ENCODE data around the gene UGGT1.
"Not testable (repeated sequence)": the region's sequence is repeated elsewhere in the genome, so short reads cannot be mapped to it uniquely, and the experiment has no call there.

Gene UGGT1

GRCh38 chr2:128198656-128199055 lies 107.7 kb downstream of the UGGT1 start:
- in situ Hi-C loops (cut with HindIII; ENCODE audit: low sequenced_read_pairs), result no loop called here
- DNase-seq (ENCODE audit: low read depth, low spot score), result no peak
- H3K4me3 ChIP-seq (ENCODE audit: low read depth, low read length), result no peak overlapping the region
- TF ChIP-seq CTCF (IDR thresholded peaks at IDR 0.05; ENCODE audit: low read depth, low read length), result no peak

GRCh38 chr2:128199141-128199540 lies 108.1 kb downstream of the UGGT1 start:
- no peak overlapping the region for H3K4me3 ChIP-seq (ENCODE audit: low read depth, low read length)
- in situ Hi-C loops (cut with HindIII; ENCODE audit: low sequenced_read_pairs), result no loop called here
- TF ChIP-seq CTCF (IDR thresholded peaks at IDR 0.05; ENCODE audit: low read depth, low read length), result no peak
- DNase-seq (ENCODE audit: low read depth, low spot score), result no peak

- in situ Hi-C loops (cut with HindIII; ENCODE audit: low sequenced_read_pairs), result no loop called here
Observed at GRCh38 chr2:128202791-128203190, 111.8 kb downstream of the UGGT1 start.

GRCh38 chr2:128206245-128206644 lies 115.2 kb downstream of the UGGT1 start:
- DNase-seq (ENCODE audit: low read depth, low spot score), result no peak
- H3K4me3 ChIP-seq (ENCODE audit: low read depth, low read length), result no peak overlapping the region
- in situ Hi-C loops (cut with HindIII; ENCODE audit: low sequenced_read_pairs), result no loop called here
- no peak for TF ChIP-seq CTCF (IDR thresholded peaks at IDR 0.05; ENCODE audit: low read depth, low read length)

More at GRCh38 chr2:128202791-128203190, 111.8 kb downstream of the UGGT1 start:
- no peak overlapping the region for H3K4me3 ChIP-seq (ENCODE audit: low read depth, low read length)
- TF ChIP-seq CTCF (IDR thresholded peaks at IDR 0.05; ENCODE audit: low read depth, low read length), result no peak
- peak; percentile 21 for DNase-seq (ENCODE audit: low read depth, low spot score)

- in situ Hi-C loops (cut with HindIII; ENCODE audit: low sequenced_read_pairs), result no loop called here
- H3K4me3 ChIP-seq (ENCODE audit: low read depth, low read length), result no peak overlapping the region
- no peak for TF ChIP-seq CTCF (IDR thresholded peaks at IDR 0.05; ENCODE audit: low read depth, low read length)
- DNase-seq (ENCODE audit: low read depth, low spot score), result no peak
Observed at GRCh38 chr2:128208023-128208422, 117.0 kb downstream of the UGGT1 start.

- in situ Hi-C loops (cut with HindIII; ENCODE audit: low sequenced_read_pairs); H3K4me3 ChIP-seq (ENCODE audit: low read depth, low read length); DNase-seq (ENCODE audit: low read depth, low spot score): not testable (repeated sequence)
Observed at GRCh38 chr2:128208631-128209324, 117.8 kb downstream of the UGGT1 start.

- no peak for DNase-seq (ENCODE audit: low read depth, low spot score)
- H3K4me3 ChIP-seq (ENCODE audit: low read depth, low read length), result no peak overlapping the region
- TF ChIP-seq CTCF (IDR thresholded peaks at IDR 0.05; ENCODE audit: low read depth, low read length), result no peak
- in situ Hi-C loops (cut with HindIII; ENCODE audit: low sequenced_read_pairs), result no loop called here
Observed at GRCh38 chr2:128214251-128214650, 123.3 kb downstream of the UGGT1 start.

Data from astrocyte of the spinal cord (primary cell).